ENCODE measurements around the gene ARID4B.

- TF ChIP-seq CTCF (IDR thresholded peaks at IDR 0.05) (peak in 8 of 12 donors; percentile 9 to 46 (median 36)), POLR2A (IDR thresholded peaks at IDR 0.05) (no peak)
Observed at GRCh38 chr1:235199441-235199840, 128.5 kb downstream of the ARID4B start.

Data from heart left ventricle (tissue), 13 donors.